Bronchial epithelial cell (primary cell): Measurements from ENCODE around the gene ZNF354C. TPM values are rescaled to one million over a fixed set of nuclear protein-coding genes. Genes with fewer than 3 reads are reported as not detected.

ENCODE experiments used
- DNase-seq: peaks from one replicate; pipeline ENCODE4 v3.0.0-alpha.2; 2010; ENCODE audit warnings: low read depth
- FAIRE-seq: peaks from 2 replicates; lab custom pipeline; 2011; peaks lifted over from hg19 to GRCh38; lab: Jason Lieb, UNC
- H3K27me3 ChIP-seq: 2 replicates; pipeline ENCODE4 v1.5.1; 2011; ENCODE audit warnings: low read length; ENCODE audit not compliant: control insufficient read depth, insufficient read depth
- H3K36me3 ChIP-seq: 2 replicates; pipeline ENCODE4 v1.5.1; 2011; ENCODE audit warnings: low read length; ENCODE audit not compliant: control insufficient read depth, insufficient read depth
- H3K4me3 ChIP-seq: 2 replicates; pipeline ENCODE4 v1.5.1; 2011; ENCODE audit warnings: mild to moderate bottlenecking, low read depth, low read length, control low read depth
- CTCF ChIP-seq: IDR thresholded peaks from 2 replicates; pipeline ENCODE4 v1.5.1; 2011; ENCODE audit warnings: mild to moderate bottlenecking, moderate library complexity, low read length, control low read depth, inconsistent platforms; ENCODE audit not compliant: insufficient read depth, severe bottlenecking
- total RNA-seq: library from RNA; depleted of rRNA; stranded (reverse); fragments of >200 nt; gene quantifications from 2 replicates; pipeline ENCODE4 v1.2.1, GENCODE V29; 2014

Gene ZNF354C
- total RNA-seq, 1 donor from 2014 or later, result 3.9 TPM

GRCh38 chr5:179115845-179116524 is 55.8 kb downstream of the ZNF354C start:
- Histone ChIP-seq H3K36me3 (no peaks in the 10 kb centered on the region), H3K4me3 (no peak overlapping the region), H3K27me3 (no peaks in the 10 kb centered on the region)
- DNase-seq (no peak), FAIRE-seq (no peak)
- no peak for TF ChIP-seq CTCF

GRCh38 chr5:179118338-179118737 is 58.2 kb downstream of the ZNF354C start:
- FAIRE-seq, result no peak
- Histone ChIP-seq H3K4me3 (no peak overlapping the region), H3K36me3 (no peaks in the 10 kb centered on the region), H3K27me3 (no peaks in the 10 kb centered on the region)
- peak; percentile 7 for DNase-seq
- TF ChIP-seq CTCF, result no peak

GRCh38 chr5:179118756-179119414 is 58.7 kb downstream of the ZNF354C start:
- Histone ChIP-seq H3K4me3 (no peak overlapping the region), H3K27me3 (no peaks in the 10 kb centered on the region), H3K36me3 (no peaks in the 10 kb centered on the region)
- no peak for DNase-seq
- no peak for FAIRE-seq
- TF ChIP-seq CTCF, result no peak

- H3K4me3 ChIP-seq, result no peak overlapping the region
- TF ChIP-seq CTCF, result no peak
- FAIRE-seq (no peak), DNase-seq (no peak)
- H3K36me3 ChIP-seq, result no peaks in the 10 kb centered on the region
- no peaks in the 10 kb centered on the region for H3K27me3 ChIP-seq
Observed at GRCh38 chr5:179119415-179120170, 59.4 kb downstream of the ZNF354C start.

GRCh38 chr5:179120421-179120861 is 60.3 kb downstream of the ZNF354C start:
- no peaks in the 10 kb centered on the region for H3K36me3 ChIP-seq
- DNase-seq (no peak), FAIRE-seq (no peak)
- TF ChIP-seq CTCF, result no peak
- no peak overlapping the region for H3K4me3 ChIP-seq
- H3K27me3 ChIP-seq, result no peaks in the 10 kb centered on the region
